ENCODE results near the gene ARMC2. TPM values are rescaled to one million over a fixed set of nuclear protein-coding genes. Genes with fewer than 3 reads are reported as not detected.
"Not testable (repeated sequence)": the region's sequence is repeated elsewhere in the genome, so short reads cannot be mapped to it uniquely, and the experiment has no call there.

ARMC2 gene
- total RNA-seq, 2 experiments from 2014 or later: 3.9 to 5.2 TPM

- H3K27me3 Mint-ChIP-seq: no peaks in the 10 kb centered on the region
- H3K9me3 Mint-ChIP-seq (ENCODE audit: low read depth): no peaks in the 10 kb centered on the region
- DNase-seq: no peak
- H3K36me3 Mint-ChIP-seq (ENCODE audit: low read depth): no peaks in the 10 kb centered on the region
- H3K27ac Mint-ChIP-seq: no peak overlapping the region
- ChIA-PET POLR2A (no interaction called here), CTCF (interaction anchor here (0.7 to 1.4 kb wide), 2 partner anchors 16 to 106 kb away, joined by 3 read pairs; no protein-coding TSS in a partner anchor)
- H3K4me3 Mint-ChIP-seq: no peak overlapping the region
- H3K4me1 Mint-ChIP-seq: no peaks in the 10 kb centered on the region
- intact Hi-C loops (cut with DNase I, micrococcal nuclease): no loop called here
- ATAC-seq: no peak
Measured at GRCh38 chr6:108807928-108808327, 40.3 kb upstream of the ARMC2 start.

- DNase-seq: no peak
- intact Hi-C loops (cut with DNase I, micrococcal nuclease): no loop called here
- no peak for ATAC-seq
- ChIA-PET POLR2A (no interaction called here), CTCF (interaction anchor here (0.6 kb wide), 1 partner anchor 53 kb away, joined by 3 read pairs; no protein-coding TSS in a partner anchor)
- H3K27me3 Mint-ChIP-seq: no peaks in the 10 kb centered on the region
- H3K4me1 Mint-ChIP-seq: no peaks in the 10 kb centered on the region
- no peak overlapping the region for H3K4me3 Mint-ChIP-seq
- no peak overlapping the region for H3K27ac Mint-ChIP-seq
- H3K9me3 Mint-ChIP-seq (ENCODE audit: low read depth): no peaks in the 10 kb centered on the region
- H3K36me3 Mint-ChIP-seq (ENCODE audit: low read depth): peaks cover 2% of the 10 kb centered on the region
Measured at GRCh38 chr6:108809211-108809610, 39.0 kb upstream of the ARMC2 start.

GRCh38 chr6:108810057-108810643 lies 38.1 kb upstream of the ARMC2 start:
- ChIA-PET POLR2A (no interaction called here), CTCF (interaction anchor here (0.6 to 1.2 kb wide), 3 partner anchors 263 to 305 kb away, joined by 3 to 4 read pairs (median 3); no protein-coding TSS in a partner anchor)
- Mint-ChIP-seq H3K4me3 (no peak overlapping the region), H3K27ac (no peak overlapping the region), H3K27me3 (no peaks in the 10 kb centered on the region), H3K36me3 (ENCODE audit: low read depth) (peaks cover 2% of the 10 kb centered on the region), H3K9me3 (ENCODE audit: low read depth) (no peaks in the 10 kb centered on the region), H3K4me1 (no peaks in the 10 kb centered on the region)
- intact Hi-C loops (cut with DNase I, micrococcal nuclease): no loop called here
- DNase-seq: no peak
- no peak for ATAC-seq

- POLR2A ChIA-PET: no interaction called here
- no peak for DNase-seq
- no peak overlapping the region for H3K4me3 Mint-ChIP-seq
- peaks cover 2% of the 10 kb centered on the region for H3K36me3 Mint-ChIP-seq (ENCODE audit: low read depth)
- no peak overlapping the region for H3K27ac Mint-ChIP-seq
- no peak for ATAC-seq
- CTCF ChIA-PET: no interaction called here
- intact Hi-C loops (cut with DNase I, micrococcal nuclease): no loop called here
- no peaks in the 10 kb centered on the region for H3K9me3 Mint-ChIP-seq (ENCODE audit: low read depth)
- no peaks in the 10 kb centered on the region for H3K4me1 Mint-ChIP-seq
- H3K27me3 Mint-ChIP-seq: no peaks in the 10 kb centered on the region
Measured at GRCh38 chr6:108811490-108811889, 36.7 kb upstream of the ARMC2 start.

GRCh38 chr6:108813218-108813617 lies 35.0 kb upstream of the ARMC2 start:
- intact Hi-C loops (cut with DNase I, micrococcal nuclease); H3K27ac Mint-ChIP-seq; H3K27me3 Mint-ChIP-seq; H3K9me3 Mint-ChIP-seq (ENCODE audit: low read depth); H3K36me3 Mint-ChIP-seq (ENCODE audit: low read depth); DNase-seq; ATAC-seq; H3K4me3 Mint-ChIP-seq; POLR2A ChIA-PET; H3K4me1 Mint-ChIP-seq: not testable (repeated sequence)
- CTCF ChIA-PET: interaction anchor here (0.7 kb wide), 1 partner anchor 168 kb away, joined by 3 read pairs; no protein-coding TSS in a partner anchor

GRCh38 chr6:108817276-108817675 lies 30.9 kb upstream of the ARMC2 start:
- H3K36me3 Mint-ChIP-seq (ENCODE audit: low read depth); H3K4me3 Mint-ChIP-seq; DNase-seq; H3K27me3 Mint-ChIP-seq; ATAC-seq; H3K9me3 Mint-ChIP-seq (ENCODE audit: low read depth); POLR2A ChIA-PET; H3K4me1 Mint-ChIP-seq; intact Hi-C loops (cut with DNase I, micrococcal nuclease); CTCF ChIA-PET; H3K27ac Mint-ChIP-seq: not testable (repeated sequence)

- ChIA-PET POLR2A (no interaction called here), CTCF (no interaction called here)
- DNase-seq: no peak
- no peaks in the 10 kb centered on the region for H3K4me1 Mint-ChIP-seq
- H3K27ac Mint-ChIP-seq: no peak overlapping the region
- intact Hi-C loops (cut with DNase I, micrococcal nuclease): no loop called here
- peaks cover 5% of the 10 kb centered on the region for H3K9me3 Mint-ChIP-seq (ENCODE audit: low read depth)
- H3K27me3 Mint-ChIP-seq: no peaks in the 10 kb centered on the region
- H3K4me3 Mint-ChIP-seq: no peak overlapping the region
- ATAC-seq: no peak
- no peaks in the 10 kb centered on the region for H3K36me3 Mint-ChIP-seq (ENCODE audit: low read depth)
Measured at GRCh38 chr6:108820006-108820405, 28.2 kb upstream of the ARMC2 start.

- Mint-ChIP-seq H3K27me3 (no peaks in the 10 kb centered on the region), H3K4me3 (no peak overlapping the region), H3K4me1 (no peaks in the 10 kb centered on the region), H3K9me3 (ENCODE audit: low read depth) (peaks cover 11% of the 10 kb centered on the region), H3K36me3 (ENCODE audit: low read depth) (peaks cover 3% of the 10 kb centered on the region), H3K27ac (no peak overlapping the region)
- DNase-seq: no peak
- ATAC-seq: no peak
- ChIA-PET CTCF (interaction anchor here (0.6 to 0.7 kb wide), 2 partner anchors 297 to 605 kb away, joined by 3 read pairs; no protein-coding TSS in a partner anchor), POLR2A (interaction anchor here (0.6 kb wide), 1 partner anchor 191 kb away, joined by 3 read pairs; no protein-coding TSS in a partner anchor)
- intact Hi-C loops (cut with DNase I, micrococcal nuclease): no loop called here
Measured at GRCh38 chr6:108822401-108822800, 25.8 kb upstream of the ARMC2 start.

GRCh38 chr6:108825326-108825725 lies 22.9 kb upstream of the ARMC2 start:
- ChIA-PET CTCF (interaction anchor here (0.5 kb wide), 1 partner anchor 34 kb away, joined by 3 read pairs; no protein-coding TSS in a partner anchor), POLR2A (no interaction called here)
- ATAC-seq (no peak), DNase-seq (no peak)
- Mint-ChIP-seq H3K4me3 (no peak overlapping the region), H3K4me1 (no peaks in the 10 kb centered on the region), H3K9me3 (ENCODE audit: low read depth) (peaks cover 11% of the 10 kb centered on the region), H3K27ac (no peak overlapping the region), H3K27me3 (no peaks in the 10 kb centered on the region), H3K36me3 (ENCODE audit: low read depth) (peaks cover 3% of the 10 kb centered on the region)
- intact Hi-C loops (cut with DNase I, micrococcal nuclease): no loop called here

GRCh38 chr6:108831104-108831503 lies 17.1 kb upstream of the ARMC2 start:
- POLR2A ChIA-PET: no interaction called here
- Mint-ChIP-seq H3K27me3 (no peaks in the 10 kb centered on the region), H3K9me3 (ENCODE audit: low read depth) (peaks cover 3% of the 10 kb centered on the region), H3K27ac (no peak overlapping the region), H3K4me1 (peaks cover 2% of the 10 kb centered on the region), H3K36me3 (ENCODE audit: low read depth) (peaks cover 3% of the 10 kb centered on the region), H3K4me3 (no peak overlapping the region)
- intact Hi-C loops (cut with DNase I, micrococcal nuclease): no loop called here
- CTCF ChIA-PET: interaction anchor here (0.8 kb wide), 1 partner anchor 242 kb away, joined by 3 read pairs; no protein-coding TSS in a partner anchor
- ATAC-seq: no peak
- no peak for DNase-seq

GRCh38 chr6:108832738-108833137 lies 15.5 kb upstream of the ARMC2 start:
- ChIA-PET POLR2A (no interaction called here), CTCF (interaction anchor here (0.7 to 1.8 kb wide), 4 partner anchors 241 to 1129 kb away, joined by 3 to 5 read pairs (median 3); no protein-coding TSS in a partner anchor)
- Mint-ChIP-seq H3K4me1 (peaks cover 12% of the 10 kb centered on the region), H3K36me3 (ENCODE audit: low read depth) (no peaks in the 10 kb centered on the region), H3K4me3 (no peak overlapping the region), H3K27me3 (no peaks in the 10 kb centered on the region), H3K27ac (no peak overlapping the region), H3K9me3 (ENCODE audit: low read depth) (no peaks in the 10 kb centered on the region)
- DNase-seq (no peak), ATAC-seq (no peak)
- intact Hi-C loops (cut with DNase I, micrococcal nuclease): no loop called here

GRCh38 chr6:108835218-108835850 lies 12.9 kb upstream of the ARMC2 start:
- Mint-ChIP-seq H3K4me1 (peaks cover 20% of the 10 kb centered on the region), H3K36me3 (ENCODE audit: low read depth) (no peaks in the 10 kb centered on the region), H3K9me3 (ENCODE audit: low read depth) (no peaks in the 10 kb centered on the region), H3K27me3 (no peaks in the 10 kb centered on the region), H3K4me3 (no peak overlapping the region), H3K27ac (no peak overlapping the region)
- ChIA-PET POLR2A (no interaction called here), CTCF (interaction anchor here (0.6 to 2.6 kb wide), 21 partner anchors 9 to 299 kb away, joined by 3 to 34 read pairs (median 3); partner anchors contain the start of gene ARMC2)
- ATAC-seq (peak; percentile 96), DNase-seq (peak; percentile 93)
- intact Hi-C loops (cut with DNase I, micrococcal nuclease): loop anchor here (1.0 to 5.0 kb wide), 9 partner anchors 47 to 293 kb away; no protein-coding TSS in a partner anchor

All from activated CD4-positive, alpha-beta T cell treated with anti-CD3 and anti-CD28 coated beads for 36 hours (primary cell).